C4-2B (cell line): ENCODE measurements around the gene CHST11.

ENCODE experiments used
- ZFX ChIP-seq: fragments of 450-650 bp; IDR thresholded peaks from 2 replicates; pipeline ENCODE4 v1.6.1; 2017
- TF ChIP-seq, protein P1 (sequence below): fragments of 450-650 bp; conservative IDR thresholded peaks from 2 replicates; pipeline ENCODE4 v1.5.1; 2017; ENCODE audit warnings: mild to moderate bottlenecking

DNA sequence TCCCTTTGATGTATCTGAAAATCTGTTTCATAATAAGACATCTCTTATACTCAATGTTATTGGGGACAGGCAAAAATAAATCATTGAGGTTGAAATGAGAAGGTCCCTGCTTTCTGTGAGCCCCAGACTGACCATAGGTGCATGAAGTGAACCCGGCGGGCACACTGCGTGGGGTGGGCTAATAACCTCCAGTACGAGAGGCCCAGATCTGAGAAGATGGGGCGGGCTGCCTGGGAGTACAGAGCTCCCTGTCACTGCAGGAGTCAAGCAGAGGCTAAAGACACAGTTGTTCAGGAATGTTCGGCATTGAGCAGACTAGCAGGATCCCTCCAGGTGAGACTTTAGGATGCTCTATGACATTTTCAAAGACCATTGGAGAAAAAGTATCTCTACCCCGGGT lies 244.6 kb downstream of the CHST11 start:
- TF ChIP-seq, protein P1, sequence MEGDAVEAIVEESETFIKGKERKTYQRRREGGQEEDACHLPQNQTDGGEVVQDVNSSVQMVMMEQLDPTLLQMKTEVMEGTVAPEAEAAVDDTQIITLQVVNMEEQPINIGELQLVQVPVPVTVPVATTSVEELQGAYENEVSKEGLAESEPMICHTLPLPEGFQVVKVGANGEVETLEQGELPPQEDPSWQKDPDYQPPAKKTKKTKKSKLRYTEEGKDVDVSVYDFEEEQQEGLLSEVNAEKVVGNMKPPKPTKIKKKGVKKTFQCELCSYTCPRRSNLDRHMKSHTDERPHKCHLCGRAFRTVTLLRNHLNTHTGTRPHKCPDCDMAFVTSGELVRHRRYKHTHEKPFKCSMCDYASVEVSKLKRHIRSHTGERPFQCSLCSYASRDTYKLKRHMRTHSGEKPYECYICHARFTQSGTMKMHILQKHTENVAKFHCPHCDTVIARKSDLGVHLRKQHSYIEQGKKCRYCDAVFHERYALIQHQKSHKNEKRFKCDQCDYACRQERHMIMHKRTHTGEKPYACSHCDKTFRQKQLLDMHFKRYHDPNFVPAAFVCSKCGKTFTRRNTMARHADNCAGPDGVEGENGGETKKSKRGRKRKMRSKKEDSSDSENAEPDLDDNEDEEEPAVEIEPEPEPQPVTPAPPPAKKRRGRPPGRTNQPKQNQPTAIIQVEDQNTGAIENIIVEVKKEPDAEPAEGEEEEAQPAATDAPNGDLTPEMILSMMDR: no peak
- no peak for TF ChIP-seq ZFX
